ENCODE data around the gene E2F3.

E2F3 gene

DNA sequence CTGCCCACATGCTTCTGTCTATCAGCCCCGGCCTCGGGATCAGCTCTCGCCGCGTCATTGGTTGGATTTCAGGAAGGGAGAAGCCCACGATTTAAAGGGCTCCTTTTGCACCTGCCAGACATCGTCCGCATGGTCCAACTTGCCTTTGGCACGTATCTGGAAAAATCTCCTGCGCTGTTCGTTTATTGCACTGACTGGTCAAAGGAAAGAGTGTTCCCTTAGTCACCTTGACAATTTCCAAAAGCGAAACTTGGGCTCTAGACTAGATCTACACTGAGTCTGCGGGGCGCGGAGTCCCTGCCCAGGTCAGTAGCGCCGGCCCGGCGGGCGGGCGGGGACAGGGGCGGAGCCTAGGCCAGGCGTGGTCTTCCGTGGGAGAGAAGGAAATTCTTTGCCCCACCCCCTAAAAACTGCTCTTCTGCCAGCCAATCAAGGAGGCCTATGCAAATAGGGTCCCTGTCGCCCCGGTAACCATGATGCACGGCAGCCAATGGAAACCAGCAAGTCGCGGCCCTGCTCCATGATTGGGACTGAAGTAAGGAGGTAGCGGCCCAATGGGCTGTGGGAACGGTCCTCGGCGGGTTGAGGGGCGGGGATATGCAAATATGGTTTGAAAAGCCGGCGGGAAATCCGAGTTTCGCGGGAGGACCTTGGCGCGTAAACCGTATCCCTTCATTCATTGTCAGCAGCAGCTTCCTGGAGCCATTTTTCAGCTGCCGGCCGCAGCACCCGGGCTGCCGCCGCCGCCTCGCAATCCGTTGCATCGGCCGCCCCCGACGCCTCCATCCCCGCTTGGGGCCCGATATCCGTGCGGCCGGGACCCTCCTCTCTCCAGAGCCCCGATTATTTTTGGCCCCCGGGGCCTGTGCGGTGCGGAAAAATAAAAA lies at the start of gene E2F3:
Gene E2F3, plus strand, starts transcription at position 675 of the 887 bp plus-strand sequence. CDS start 354 bp downstream, outside the sequence.
- peak; percentile 98 for DNase-seq (ENCODE audit: low read depth, low spot score)

DNA sequence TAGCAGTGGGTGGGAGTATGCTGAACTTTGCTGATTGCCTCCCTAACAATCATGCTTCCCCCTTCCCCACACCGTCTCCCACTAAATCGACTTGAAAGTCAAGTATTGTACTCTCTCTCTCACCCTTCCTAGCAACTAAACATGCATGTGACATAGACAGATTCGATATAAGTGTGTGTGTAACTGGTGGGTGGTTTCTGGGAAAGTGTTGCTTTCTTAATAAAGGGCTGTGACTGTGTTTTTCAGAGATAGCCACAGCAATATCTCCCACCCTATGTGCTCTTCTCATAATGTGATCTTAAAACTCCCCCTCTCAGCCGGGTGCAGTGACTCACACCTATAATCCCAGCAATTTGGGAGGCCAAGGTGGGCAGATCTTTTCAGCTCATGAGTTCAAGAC lies 49.3 kb upstream of the E2F3 start:
- DNase-seq (ENCODE audit: low read depth, low spot score) = no peak

DNA sequence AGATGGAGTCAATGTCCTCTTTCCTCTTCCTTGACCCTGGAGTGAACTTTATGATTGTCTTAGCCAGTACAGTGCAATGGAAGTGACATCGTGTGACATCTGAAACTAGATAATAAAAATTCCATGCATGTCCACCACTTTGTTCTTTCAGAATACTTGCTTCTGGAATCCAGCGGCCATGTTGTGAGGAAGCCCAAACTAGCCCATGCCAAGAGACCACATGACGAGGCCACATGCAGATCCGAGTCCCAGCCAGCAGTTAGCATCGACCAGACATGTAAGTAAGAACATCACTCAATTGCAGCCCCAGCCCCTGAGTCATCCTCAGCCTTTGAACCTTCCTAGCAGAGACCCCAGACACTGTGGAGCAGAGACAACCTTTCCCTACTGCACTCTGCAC lies 48.5 kb upstream of the E2F3 start:
- no peak for DNase-seq (ENCODE audit: low read depth, low spot score)

DNA sequence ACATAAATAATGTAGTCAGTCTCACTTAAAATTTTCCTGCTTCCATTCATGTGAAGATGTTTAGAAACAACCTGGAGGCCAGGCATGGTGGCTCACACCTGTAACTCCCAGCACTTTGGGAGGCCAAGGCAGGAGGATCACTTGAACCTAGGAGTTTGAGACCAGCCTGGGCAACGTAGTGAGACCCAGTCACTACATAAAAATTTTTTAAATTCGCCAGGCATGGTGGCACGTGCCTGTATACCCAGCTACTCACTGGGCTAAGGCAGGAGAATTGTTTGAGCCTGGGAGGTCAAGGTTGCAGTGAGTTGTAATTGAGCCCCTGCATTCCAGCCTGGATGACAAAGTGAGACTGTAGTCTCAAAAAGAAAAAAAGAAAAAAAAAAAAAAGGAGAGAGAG lies 47.3 kb upstream of the E2F3 start:
- no peak for DNase-seq (ENCODE audit: low read depth, low spot score)

DNA sequence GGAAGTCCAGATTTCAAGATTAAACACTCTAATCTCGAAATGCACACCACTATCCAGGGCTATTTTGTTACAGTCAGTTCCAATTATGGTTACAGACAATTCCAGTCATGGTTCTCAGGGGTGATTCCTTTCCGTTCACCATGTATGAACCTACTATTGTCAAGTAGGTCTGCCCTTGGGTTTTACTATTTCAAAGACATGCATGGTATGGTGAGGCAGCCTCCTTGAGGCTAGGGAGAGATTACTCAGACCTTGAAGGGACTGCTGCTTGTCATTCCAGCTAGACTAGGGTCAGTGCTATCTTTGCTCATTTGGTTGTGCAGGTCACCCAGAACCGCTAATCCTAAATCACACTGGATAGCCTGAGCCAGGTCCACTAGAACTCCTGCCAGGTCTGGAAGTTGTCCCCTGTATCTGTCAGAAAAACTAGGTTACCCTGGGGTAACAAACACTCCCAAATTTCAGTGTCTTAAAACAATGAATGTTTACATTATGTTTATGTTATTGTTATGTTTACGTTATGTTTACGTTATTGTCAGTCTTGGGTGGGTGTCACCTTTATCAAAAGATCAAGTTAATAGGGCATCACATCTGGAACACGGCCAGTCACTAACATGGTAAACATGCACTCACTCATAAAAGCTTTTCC lies 41.1 kb upstream of the E2F3 start:
- DNase-seq (ENCODE audit: low read depth, low spot score) = no peak

DNA sequence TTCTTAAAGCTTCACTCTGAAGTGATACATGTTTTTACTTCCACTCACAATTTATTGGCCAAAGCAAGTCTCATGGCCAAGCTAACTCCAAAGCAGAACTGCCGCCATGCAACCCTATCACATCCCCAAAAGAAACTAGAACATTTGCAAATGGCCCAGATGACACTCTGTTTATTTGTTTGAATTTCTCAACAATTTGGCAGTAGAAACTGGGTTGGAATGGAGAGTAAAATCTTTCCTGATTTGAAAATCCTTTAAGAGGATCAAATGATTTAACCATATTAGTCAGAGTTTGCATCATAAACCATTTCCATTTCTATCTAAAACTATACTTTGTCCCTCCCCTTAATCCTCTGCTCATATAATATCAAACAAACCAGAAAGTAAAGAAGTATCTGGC lies 39.1 kb upstream of the E2F3 start:
- DNase-seq (ENCODE audit: low read depth, low spot score) = no peak

DNA sequence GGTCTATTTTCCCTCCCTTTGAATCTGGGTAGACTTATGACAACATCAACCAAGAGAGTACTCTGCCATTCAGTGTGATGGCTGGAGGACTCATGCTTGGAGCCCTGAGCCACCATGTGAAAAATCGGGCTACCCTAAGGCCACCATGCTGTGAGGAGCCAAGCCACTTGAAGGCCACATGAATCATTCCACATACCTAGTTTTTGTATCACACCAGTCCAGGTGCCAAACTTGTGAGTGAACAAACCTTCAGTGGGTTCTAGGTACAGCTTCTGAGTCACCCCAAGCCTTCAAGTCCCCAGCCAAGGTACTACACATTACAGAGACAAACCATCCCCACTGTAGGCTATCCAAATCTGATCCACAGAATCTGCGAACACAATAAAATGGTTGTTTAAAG lies 37.4 kb upstream of the E2F3 start:
- no peak for DNase-seq (ENCODE audit: low read depth, low spot score)

DNA sequence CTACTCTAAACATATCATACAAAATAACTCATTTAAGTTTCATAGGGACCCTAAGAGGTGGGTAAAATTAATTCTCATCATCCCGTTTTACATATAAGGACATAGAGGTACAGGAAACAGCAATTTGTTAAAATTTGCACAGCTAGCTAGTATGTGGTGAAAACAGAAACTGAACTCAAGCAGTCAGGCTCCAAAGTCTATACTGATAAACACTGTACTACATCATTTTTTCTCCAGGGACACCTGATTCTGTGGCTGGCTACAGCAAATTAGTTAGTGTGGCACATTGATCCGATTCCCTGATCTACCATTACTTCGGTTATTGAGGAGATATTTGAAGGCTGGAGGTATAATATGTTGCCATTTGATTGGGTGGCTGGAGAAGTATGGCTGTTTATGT lies 36.2 kb upstream of the E2F3 start:
- DNase-seq (ENCODE audit: low read depth, low spot score) = no peak

DNA sequence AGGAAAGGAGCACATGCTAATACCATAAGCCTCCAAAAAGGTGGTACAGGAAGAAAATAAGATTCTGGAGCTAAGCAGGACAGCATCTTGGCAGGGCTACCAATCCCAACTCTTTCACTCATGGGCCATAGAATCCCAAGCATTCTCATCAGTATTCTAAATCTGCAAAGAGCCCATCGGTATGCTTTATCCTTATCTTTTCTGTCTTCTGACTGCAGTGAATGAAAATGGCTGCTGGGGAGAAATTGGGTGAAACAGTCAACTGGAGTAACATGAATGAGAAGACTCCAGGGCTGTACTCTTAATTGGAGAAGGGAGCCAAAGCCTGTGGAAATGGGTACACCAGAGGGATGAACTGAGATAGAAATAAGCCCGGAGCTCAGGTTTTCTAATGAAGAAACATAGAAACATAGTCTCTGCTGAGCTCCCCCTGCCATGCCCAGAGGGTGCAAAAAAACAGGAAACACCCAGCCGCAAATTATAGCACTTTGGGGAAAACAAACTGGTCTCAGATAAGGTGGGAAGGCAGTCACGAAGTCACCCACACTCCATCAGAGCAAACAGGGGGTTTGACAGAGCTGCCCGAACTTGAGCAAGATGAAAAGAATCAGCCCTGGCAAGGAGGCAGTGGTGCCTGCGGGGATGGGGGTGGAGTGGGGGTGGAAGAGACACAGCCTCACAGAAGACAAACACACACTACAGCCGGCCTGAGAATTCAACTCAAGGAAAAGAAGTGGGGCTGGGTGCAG lies 35.4 kb upstream of the E2F3 start:
- DNase-seq (ENCODE audit: low read depth, low spot score) = no peak

DNA sequence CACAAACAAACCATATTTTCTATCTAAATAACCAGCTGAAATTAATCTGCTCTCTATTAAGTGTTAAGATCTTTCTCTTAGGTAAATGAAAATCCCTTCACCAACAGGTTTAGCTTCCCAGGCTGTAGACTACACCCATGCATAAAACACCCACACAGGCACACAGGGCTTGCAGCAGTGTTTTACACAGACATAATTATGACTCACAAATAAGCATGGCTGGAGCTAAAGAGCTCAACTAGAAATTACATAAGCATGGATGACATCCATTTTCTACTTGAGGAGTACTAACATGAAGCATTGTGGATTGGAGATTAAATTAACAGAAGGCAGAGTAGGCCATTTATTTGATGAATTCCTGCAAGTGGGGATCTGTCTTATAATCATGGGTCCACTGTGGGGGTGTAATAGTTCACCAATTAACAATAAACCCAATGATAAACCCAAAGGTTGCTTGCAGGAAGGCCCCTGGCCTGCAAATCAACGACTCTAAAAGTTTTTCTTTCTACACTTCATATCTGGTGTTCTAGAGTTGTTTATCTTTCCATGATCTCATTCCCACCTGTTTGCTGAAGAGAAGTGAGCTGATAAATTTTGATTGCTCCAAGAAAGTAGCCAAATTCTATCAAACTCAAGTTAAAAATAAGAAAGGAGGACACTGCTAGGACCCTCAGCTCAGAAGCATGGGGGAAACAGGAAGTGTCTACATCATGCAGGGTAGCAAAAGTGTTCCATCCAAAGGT lies 33.8 kb upstream of the E2F3 start:
- DNase-seq (ENCODE audit: low read depth, low spot score) = no peak

DNA sequence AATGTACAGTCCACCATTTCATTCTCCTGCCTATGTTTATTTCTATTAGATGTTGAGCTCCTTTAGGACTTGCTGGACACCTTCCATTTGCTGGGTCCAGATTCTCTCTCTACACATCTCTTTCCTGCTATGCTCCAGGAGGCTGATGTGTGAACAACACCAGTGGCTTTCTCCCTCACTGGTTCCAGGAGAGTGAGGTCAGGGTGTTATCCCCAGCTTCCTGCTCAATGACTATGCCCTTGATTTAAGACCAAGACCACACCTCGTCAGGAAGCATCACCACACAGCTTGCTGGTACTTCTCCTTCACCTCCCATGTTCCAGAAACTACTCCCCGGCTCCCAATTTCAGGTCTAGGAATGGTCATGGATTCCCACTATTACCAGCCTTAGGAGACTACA lies 31.3 kb upstream of the E2F3 start:
- no peak for DNase-seq (ENCODE audit: low read depth, low spot score)

DNA sequence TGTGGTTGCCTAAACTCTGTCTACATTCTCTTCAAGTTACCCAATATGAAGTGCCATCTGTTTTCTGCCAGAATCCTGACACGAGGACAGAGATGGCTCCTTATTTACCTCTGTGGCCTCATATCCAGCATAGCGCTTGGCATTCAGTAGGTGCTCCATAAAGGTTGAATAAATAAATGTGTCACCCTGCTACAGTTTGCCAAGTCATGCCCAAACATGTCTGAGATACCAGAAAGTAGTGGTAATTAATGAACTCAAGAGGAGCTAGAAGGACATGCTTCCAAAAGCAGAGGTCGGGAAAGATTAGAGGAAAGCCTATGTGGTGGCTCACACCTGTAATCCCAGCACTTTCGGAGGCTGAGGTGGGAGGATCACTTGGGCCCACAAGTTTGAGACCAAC lies 30.9 kb upstream of the E2F3 start:
- no peak for DNase-seq (ENCODE audit: low read depth, low spot score)

DNA sequence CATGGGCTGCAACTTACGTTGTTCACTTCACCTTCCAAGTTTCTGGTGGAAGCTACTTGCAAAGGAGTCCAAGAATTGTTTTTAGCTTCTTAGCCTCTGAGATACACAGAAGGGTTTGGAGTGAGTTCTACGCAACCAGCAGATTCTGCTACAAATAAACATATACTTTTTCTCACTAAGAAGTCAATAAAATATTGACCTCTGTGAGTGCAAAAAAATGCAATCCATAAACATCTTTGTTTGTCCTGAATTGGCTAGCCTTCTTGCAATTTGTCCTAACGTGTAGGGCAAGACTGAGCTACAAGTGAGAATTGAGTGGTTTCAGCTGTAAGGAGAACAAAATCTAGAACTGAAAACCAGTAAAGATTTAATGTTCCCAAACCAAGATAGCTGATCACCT lies 26.2 kb upstream of the E2F3 start:
- DNase-seq (ENCODE audit: low read depth, low spot score) = no peak

DNA sequence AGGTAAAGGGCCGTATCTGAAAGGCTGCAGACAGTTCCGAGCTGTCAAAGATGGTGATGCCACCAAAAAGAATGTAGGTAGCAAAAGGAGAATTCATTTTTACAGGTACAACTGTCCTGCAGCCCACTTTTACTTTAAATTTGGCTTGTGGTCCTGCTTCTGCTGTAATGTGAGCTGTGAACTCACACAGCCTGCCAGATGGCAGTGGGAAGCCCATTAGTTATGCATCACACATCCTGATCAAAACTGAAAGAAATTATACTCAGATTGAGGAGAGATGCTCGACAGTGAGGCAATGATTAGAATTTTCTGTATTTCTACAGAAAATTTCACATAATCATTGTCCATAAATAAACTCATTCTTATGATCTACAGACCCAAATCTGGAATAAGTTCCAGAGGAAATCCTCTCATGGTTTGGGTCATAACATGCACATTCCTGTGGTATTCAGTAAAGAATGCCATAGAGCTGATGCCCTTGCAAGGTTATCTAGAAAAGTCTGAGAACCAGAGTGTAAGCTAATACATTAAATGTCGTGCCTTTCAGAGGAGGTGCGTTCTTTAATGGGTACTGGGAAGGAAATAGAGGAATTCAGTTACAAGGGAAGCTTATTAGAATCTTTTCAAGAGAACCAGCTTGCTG lies 23.9 kb upstream of the E2F3 start:
- DNase-seq (ENCODE audit: low read depth, low spot score) = no peak

DNA sequence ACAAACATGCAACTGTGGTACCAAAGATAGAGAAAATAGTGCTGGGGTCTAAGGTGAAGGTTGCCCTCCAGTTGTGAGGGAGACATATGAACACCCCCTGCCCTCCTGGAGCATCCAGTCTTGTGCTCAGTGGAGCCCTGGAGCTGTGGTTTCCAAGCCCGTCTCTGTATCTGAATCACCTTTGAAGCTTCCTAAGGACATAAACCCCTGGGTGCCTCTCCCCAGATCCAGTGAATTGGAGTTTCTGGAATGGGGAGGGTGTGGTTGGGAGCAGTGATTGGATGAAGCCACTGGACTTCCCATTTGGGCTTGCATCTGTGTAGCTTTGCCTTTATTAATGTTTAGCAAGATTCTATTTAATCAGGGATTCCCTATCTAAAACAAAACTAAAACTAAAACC lies 22.4 kb upstream of the E2F3 start:
- DNase-seq (ENCODE audit: low read depth, low spot score) = no peak

DNA sequence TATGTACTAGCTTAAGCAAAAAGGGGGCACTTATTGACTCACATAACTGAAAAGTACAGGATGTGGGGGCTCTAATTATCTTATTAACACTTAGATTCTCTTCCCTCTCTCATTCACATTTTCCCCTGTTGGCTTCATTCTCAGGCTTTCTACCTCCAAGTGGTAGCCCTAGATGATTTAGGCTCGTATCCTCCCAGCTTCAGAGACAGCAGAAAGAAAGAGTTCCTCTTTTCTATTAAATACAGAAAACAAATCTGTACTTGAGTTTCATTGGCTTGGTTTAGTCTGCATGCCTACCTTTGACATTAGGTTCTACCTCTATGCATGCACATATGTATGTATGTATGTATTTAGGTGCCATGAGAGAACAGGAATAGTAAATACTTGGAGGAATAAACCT lies 15.5 kb upstream of the E2F3 start:
- no peak for DNase-seq (ENCODE audit: low read depth, low spot score)

DNA sequence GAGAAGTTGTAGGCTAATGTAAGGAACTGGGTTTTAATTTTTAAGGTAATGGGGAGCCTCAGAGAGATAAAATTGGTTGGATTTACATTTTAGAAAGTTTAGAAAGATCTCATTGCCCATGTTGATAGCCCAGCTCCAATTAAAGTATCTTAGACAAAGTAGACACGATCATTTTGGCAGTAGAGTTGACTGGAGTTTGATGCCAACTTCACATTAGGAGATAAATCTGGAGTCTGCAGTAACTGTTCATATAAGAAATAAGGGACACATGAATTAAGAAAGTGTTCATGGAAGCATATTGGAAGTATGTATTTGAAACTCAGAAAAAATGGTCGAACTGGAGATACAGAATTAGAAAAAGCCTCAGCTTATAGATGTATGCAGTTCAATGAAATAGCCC lies 12.6 kb upstream of the E2F3 start:
- no peak for DNase-seq (ENCODE audit: low read depth, low spot score)

DNA sequence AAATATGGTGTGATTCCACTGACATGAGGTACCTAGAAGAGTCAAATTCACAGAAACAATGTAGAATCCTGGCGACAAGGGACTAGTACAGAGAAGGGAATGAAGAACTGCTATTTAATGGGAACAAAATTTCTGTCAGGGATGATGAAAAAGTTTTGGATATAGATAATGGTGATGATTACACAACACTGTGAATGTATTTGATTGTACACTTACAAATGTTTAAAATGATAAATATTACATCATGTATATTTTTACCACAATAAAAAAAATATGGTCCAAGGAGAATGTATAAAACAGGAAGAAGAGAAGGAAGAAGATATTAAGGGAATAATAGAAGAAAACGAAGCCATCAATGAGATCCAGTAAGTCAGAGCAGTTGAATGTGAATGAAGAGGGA lies 8.4 kb upstream of the E2F3 start:
- DNase-seq (ENCODE audit: low read depth, low spot score) = no peak

DNA sequence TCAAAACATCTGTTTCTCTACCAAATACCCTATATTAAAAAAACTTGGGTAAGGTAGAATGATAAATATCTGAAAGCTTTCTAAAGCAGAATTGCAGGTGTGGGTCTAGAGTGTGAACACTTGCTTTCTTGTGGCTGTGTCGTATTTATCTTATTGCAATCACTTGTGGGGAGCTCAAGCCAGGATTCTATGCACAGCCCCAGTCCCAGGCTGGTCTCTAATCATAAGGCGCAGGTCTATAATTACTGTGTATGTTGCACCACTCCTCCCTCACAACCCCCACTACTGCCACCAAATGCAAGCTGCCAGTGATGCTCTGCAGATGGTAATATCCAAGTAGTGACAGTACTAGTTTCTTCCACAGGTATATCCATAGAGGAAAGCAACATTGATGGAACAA lies 2.2 kb upstream of the E2F3 start:
- no peak for DNase-seq (ENCODE audit: low read depth, low spot score)

DNA sequence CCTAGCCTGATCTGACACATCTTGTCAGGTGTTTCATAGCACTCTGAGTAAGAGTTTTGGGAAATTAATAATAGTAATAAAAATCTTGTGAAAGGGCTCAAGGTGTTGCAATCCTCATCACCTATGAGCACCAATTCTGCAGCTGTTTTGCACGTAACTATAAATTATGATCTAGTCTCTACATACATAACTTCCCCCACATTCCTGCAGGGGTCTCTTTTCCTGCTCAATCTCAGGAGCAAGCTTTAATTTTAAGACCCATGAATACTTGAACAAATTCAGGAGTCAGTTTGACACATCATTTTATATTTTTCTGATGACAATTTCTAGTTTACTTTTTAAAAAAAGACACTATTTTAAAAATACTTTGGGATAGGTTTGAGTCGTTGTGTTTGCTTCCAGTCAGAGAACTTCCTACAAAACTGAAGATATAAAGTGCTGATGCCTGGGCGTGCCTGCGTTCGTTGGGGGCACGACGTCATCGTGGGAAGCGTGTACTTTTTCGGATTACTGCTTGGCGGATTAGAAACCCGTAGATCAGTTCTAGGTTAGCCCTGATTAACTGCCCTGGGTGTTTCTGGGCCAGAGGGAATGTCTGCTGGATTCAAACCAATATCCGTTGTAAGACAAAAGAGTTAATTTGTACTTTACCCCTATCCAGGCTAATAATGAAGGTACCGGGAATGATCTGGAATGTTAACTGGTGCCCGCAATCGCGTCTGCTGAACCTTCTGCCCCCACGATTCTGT lies 1.0 kb upstream of the E2F3 start:
- DNase-seq (ENCODE audit: low read depth, low spot score) = no peak

DNA sequence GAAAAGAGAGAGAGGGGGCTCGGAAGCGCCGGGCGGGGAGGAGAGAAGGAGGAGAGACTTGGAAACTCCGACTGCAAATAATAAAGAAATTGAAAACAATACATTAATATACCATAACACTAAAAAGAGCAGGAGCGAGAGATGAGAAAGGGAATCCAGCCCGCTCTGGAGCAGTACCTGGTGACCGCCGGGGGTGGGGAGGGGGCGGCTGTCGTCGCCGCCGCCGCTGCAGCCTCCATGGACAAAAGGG lies 338 bp downstream of the E2F3 start:
- DNase-seq (ENCODE audit: low read depth, low spot score) = no peak

All from iPS DF 19.7 (cell line).